ENCODE measurements around the gene CENPC.
"Not testable (repeated sequence)": the region's sequence is repeated elsewhere in the genome, so short reads cannot be mapped to it uniquely, and the experiment has no call there.

CENPC gene

GRCh38 chr4:67447873-67448272 is 97.4 kb downstream of the CENPC start:
- H3K4me3 ChIP-seq (ENCODE audit: low read depth, low read length) = no peak overlapping the region
- no peak for DNase-seq (ENCODE audit: low read depth)
- no peak for TF ChIP-seq POLR2A (IDR thresholded peaks at IDR 0.05; ENCODE audit: extremely low read depth, insufficient read length)

GRCh38 chr4:67446811-67447210 is 98.5 kb downstream of the CENPC start:
- no peak for DNase-seq (ENCODE audit: low read depth)
- no peak for TF ChIP-seq MYC (IDR thresholded peaks at IDR 0.05; ENCODE audit: low read depth, low read length)

GRCh38 chr4:67445881-67446280 is 99.4 kb downstream of the CENPC start:
- DNase-seq (ENCODE audit: low read depth); H3K4me3 ChIP-seq (ENCODE audit: low read depth, low read length): not testable (repeated sequence)

More at GRCh38 chr4:67446811-67447210, 98.5 kb downstream of the CENPC start:
- H3K4me3 ChIP-seq (ENCODE audit: low read depth, low read length) = no peak overlapping the region

- DNase-seq (ENCODE audit: low read depth) = no peak
- no peak for TF ChIP-seq MAX (IDR thresholded peaks at IDR 0.05; ENCODE audit: low read depth, low read length)
- TF ChIP-seq MYC (IDR thresholded peaks at IDR 0.05; ENCODE audit: low read depth, low read length) = no peak
- TF ChIP-seq CTCF (IDR thresholded peaks at IDR 0.05; ENCODE audit: low read depth, low read length) = no peak
- H3K4me3 ChIP-seq (ENCODE audit: low read depth, low read length) = no peak overlapping the region
Measured at GRCh38 chr4:67438975-67439374, 106.3 kb downstream of the CENPC start.

GRCh38 chr4:67437974-67438713 is 107.2 kb downstream of the CENPC start:
- TF ChIP-seq MAX (IDR thresholded peaks at IDR 0.05; ENCODE audit: low read depth, low read length) = no peak
- no peak for TF ChIP-seq POLR2A (IDR thresholded peaks at IDR 0.05; ENCODE audit: extremely low read depth, insufficient read length)
- no peak for TF ChIP-seq CTCF (IDR thresholded peaks at IDR 0.05; ENCODE audit: low read depth, low read length)
- TF ChIP-seq MYC (IDR thresholded peaks at IDR 0.05; ENCODE audit: low read depth, low read length) = no peak
- DNase-seq (ENCODE audit: low read depth) = peak; percentile 43
- no peak overlapping the region for H3K4me3 ChIP-seq (ENCODE audit: low read depth, low read length)

GRCh38 chr4:67436742-67437141 is 108.6 kb downstream of the CENPC start:
- no peak for DNase-seq (ENCODE audit: low read depth)
- no peak for TF ChIP-seq CTCF (IDR thresholded peaks at IDR 0.05; ENCODE audit: low read depth, low read length)
- no peak for TF ChIP-seq POLR2A (IDR thresholded peaks at IDR 0.05; ENCODE audit: extremely low read depth, insufficient read length)
- no peak for TF ChIP-seq MAX (IDR thresholded peaks at IDR 0.05; ENCODE audit: low read depth, low read length)
- no peak for TF ChIP-seq MYC (IDR thresholded peaks at IDR 0.05; ENCODE audit: low read depth, low read length)
- H3K4me3 ChIP-seq (ENCODE audit: low read depth, low read length) = no peak overlapping the region

- DNase-seq (ENCODE audit: low read depth) = no peak
- TF ChIP-seq CTCF (IDR thresholded peaks at IDR 0.05; ENCODE audit: low read depth, low read length) (no peak), MAX (IDR thresholded peaks at IDR 0.05; ENCODE audit: low read depth, low read length) (no peak), POLR2A (IDR thresholded peaks at IDR 0.05; ENCODE audit: extremely low read depth, insufficient read length) (no peak), MYC (IDR thresholded peaks at IDR 0.05; ENCODE audit: low read depth, low read length) (no peak)
- no peak overlapping the region for H3K4me3 ChIP-seq (ENCODE audit: low read depth, low read length)
Measured at GRCh38 chr4:67430989-67431388, 114.3 kb downstream of the CENPC start.

All from NB4 (cell line).